Tibial artery (tissue), 4 donors: Measurements from ENCODE around the gene XPNPEP1.

ENCODE experiments used
- DNase-seq, 2 donors: peaks; one replicate each; pipeline ENCODE4 v3.0.0-alpha.2; 2019
- H3K27ac ChIP-seq, 2 donors: fragments of 200-600 bp; sonication (generic) in 1 of 2; 1 replicate in 1 of 2; 2 replicates in 1 of 2; pipeline ENCODE4 v1.5.1; 2018 to 2019; ENCODE audit warnings: mild to moderate bottlenecking in 1 of 2
- H3K27me3 ChIP-seq, 2 donors: fragments of 200-600 bp; sonication (generic) in 1 of 2; one replicate each; pipeline versions ENCODE4 v1.5.1 to v1.6.0; 2016 to 2019
- H3K36me3 ChIP-seq, 3 donors: fragments of 200-600 bp; sonication (generic) in 2 of 3; one replicate each; pipeline ENCODE4 v1.5.1; 2016 to 2019; ENCODE audit warnings: mild to moderate bottlenecking in 2 of 3
- H3K4me1 ChIP-seq, 4 donors: fragments of 200-600 bp; sonication (generic) in 2 of 4; 1 replicate in 3 of 4; 2 replicates in 1 of 4; pipeline ENCODE4 v1.5.1; 2016 to 2019
- H3K4me3 ChIP-seq, 2 donors: fragments of 200-600 bp; sonication (generic) in 1 of 2; 1 replicate in 1 of 2; 2 replicates in 1 of 2; pipeline ENCODE4 v1.5.1; 2018 to 2019; ENCODE audit warnings: mild to moderate bottlenecking in 2 of 2
- H3K9me3 ChIP-seq, 3 donors: fragments of 200-600 bp; sonication (generic) in 1 of 3; one replicate each; pipeline ENCODE4 v1.5.1; 2016 to 2019
- intact Hi-C: fragments of 100-400 bp; cut with DNase I; formaldehyde crosslinking; loops from one replicate; pipeline ENCODE4 v1.15.0; 2023; ENCODE audit warnings: low total_unique reads
- TF ChIP-seq, protein P1 (sequence below), 2 experiments: fragments of 200-600 bp in 1 of 2; fragments of 450-650 bp in 1 of 2; IDR thresholded peaks; one replicate each; pipeline ENCODE4 v1.5.1; 2017 to 2019; ENCODE audit warnings: antibody characterized with exemption in 2 of 2, mild to moderate bottlenecking in 1 of 2, moderate library complexity in 1 of 2

Gene XPNPEP1

DNA sequence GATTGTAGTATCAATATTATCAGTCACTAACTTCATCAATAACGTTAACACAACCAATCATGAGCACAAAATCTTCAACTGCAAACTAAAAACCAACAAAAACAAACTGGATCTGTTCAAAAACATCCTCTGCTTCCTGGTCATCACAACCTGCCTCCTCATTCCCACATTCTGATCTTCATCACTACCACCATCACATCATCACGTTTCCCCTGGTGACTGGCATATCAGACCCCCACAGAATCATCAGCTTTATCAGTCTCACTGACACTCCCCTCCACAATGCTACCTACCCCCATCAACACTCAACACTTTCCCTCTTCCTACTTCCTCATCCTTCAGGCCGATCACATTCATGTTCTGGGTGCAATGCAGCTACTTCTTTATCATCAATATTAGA, 11.4 kb downstream of the XPNPEP1 start:
- intact Hi-C loops: no loop called here
- Histone ChIP-seq H3K36me3 (peaks cover 0 to 8% (median 5%) of the 10 kb centered on the region in 3 donors), H3K4me1 (peaks cover 0 to 35% (median 11%) of the 10 kb centered on the region in 4 donors), H3K27me3 (no peaks in the 10 kb centered on the region), H3K27ac (peak overlapping the region; percentile 3 to 46), H3K9me3 (no peaks in the 10 kb centered on the region), H3K4me3 (no peak overlapping the region)
- TF ChIP-seq, protein P1, sequence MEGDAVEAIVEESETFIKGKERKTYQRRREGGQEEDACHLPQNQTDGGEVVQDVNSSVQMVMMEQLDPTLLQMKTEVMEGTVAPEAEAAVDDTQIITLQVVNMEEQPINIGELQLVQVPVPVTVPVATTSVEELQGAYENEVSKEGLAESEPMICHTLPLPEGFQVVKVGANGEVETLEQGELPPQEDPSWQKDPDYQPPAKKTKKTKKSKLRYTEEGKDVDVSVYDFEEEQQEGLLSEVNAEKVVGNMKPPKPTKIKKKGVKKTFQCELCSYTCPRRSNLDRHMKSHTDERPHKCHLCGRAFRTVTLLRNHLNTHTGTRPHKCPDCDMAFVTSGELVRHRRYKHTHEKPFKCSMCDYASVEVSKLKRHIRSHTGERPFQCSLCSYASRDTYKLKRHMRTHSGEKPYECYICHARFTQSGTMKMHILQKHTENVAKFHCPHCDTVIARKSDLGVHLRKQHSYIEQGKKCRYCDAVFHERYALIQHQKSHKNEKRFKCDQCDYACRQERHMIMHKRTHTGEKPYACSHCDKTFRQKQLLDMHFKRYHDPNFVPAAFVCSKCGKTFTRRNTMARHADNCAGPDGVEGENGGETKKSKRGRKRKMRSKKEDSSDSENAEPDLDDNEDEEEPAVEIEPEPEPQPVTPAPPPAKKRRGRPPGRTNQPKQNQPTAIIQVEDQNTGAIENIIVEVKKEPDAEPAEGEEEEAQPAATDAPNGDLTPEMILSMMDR (IDR thresholded peaks at IDR 0.05): no peak
- no peak for DNase-seq

DNA sequence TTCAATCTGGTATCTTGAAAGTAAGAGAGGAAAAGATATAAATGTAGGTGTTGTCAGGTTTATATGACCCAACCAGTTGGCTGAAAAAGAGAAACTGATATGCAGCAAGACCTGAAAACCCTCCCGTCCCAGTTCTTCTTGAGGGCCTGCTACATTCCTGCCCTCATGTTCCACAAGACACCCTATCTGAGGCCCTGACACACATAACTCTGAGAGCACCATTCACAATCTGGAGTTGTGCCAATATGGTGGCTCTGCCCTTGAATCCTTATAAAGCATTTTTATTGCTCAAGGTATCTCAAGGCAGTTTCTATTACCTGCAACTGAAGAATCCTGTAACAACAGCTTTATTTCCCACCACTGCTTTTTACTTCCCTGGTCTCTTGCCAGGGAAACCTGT, 17.0 kb downstream of the XPNPEP1 start:
- Histone ChIP-seq H3K36me3 (peaks cover 5 to 19% (median 17%) of the 10 kb centered on the region in 3 donors), H3K27ac (no peak overlapping the region)
- intact Hi-C loops: no loop called here

DNA sequence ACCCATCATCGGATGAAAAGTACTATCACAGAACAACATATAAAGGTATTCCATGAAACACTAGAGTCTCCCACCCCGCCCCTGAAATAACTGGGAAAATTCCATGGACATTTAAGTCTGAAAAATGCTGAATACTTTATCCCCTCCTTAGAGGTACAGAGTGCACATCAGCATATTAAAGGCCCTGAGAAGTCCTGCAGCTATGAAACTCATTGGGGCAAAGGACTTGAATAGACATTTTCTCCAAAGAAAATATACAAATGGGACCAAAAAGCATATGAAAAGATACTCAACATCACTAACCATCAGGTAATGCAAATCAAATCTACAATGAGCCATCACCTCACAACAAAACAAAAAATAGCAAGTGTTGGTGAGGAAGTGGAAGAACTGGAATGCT, 18.9 kb downstream of the XPNPEP1 start:
- intact Hi-C loops: no loop called here
- TF ChIP-seq, protein P1 (IDR thresholded peaks at IDR 0.05): no peak
- H3K4me1 ChIP-seq: peaks cover 0 to 32% (median 26%) of the 10 kb centered on the region in 4 donors
- no peak overlapping the region for H3K4me3 ChIP-seq
- H3K27ac ChIP-seq: no peak overlapping the region
- no peaks in the 10 kb centered on the region for H3K27me3 ChIP-seq
- H3K9me3 ChIP-seq: no peaks in the 10 kb centered on the region
- no peak for DNase-seq
- H3K36me3 ChIP-seq: peaks cover 5 to 19% (median 17%) of the 10 kb centered on the region in 3 donors

More for the DNA sequence above, 17.0 kb downstream of the XPNPEP1 start:
- TF ChIP-seq, protein P1 (IDR thresholded peaks at IDR 0.05): no peak
- H3K9me3 ChIP-seq: no peaks in the 10 kb centered on the region
- H3K4me1 ChIP-seq: peaks cover 0 to 17% (median 12%) of the 10 kb centered on the region in 4 donors
- H3K4me3 ChIP-seq: no peak overlapping the region
- no peak for DNase-seq
- no peaks in the 10 kb centered on the region for H3K27me3 ChIP-seq

DNA sequence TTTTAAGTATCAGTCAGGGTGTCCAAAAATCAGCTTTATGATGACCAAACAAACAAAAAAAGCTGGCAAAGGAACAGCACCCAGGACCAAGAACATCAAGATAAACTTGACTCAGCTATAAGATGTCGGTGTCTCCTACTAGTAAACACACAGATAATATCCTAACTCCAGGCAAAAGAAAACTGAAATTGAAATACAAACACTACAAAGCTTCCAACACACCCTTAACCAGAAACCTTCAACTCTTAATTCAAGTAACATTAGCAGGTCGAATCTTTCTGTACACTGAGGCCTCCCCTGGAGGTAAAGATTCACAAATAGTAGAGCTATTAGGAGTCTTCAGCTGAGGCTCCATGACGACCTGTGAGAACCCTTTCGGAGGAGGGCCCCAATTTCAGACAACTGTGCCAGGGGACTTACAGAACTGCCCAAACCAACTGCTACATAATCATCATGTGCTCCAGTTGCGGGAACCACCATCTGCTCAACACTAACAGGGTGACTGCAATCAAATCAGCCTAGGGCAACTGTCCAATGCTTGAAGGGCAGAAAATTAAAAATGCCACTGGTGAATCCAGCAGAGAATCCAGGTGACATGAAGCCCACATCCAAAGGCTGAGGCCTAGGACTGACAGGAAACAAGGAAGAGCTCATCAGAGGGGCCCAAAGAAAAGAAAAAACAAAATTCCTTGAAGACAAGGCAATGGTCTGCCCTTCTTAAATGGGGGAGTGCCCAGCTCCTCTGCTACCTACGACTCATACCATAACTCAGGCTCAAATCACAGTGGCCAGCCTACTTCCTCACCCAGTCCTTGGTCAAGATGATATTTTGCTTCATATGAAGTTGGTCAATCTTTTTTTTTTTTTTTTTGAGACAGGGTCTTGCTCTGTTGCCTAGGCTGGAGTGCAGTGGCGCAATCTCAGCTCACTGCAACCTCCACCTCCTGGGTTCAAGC, 20.0 kb downstream of the XPNPEP1 start:
- Histone ChIP-seq H3K27me3 (no peaks in the 10 kb centered on the region), H3K4me1 (peaks cover 0 to 43% (median 36%) of the 10 kb centered on the region in 4 donors), H3K4me3 (no peak overlapping the region), H3K27ac (peak overlapping the region; percentile 6 to 59), H3K9me3 (no peaks in the 10 kb centered on the region), H3K36me3 (peaks cover 5 to 19% (median 17%) of the 10 kb centered on the region in 3 donors)
- TF ChIP-seq, protein P1 (IDR thresholded peaks at IDR 0.05): no peak
- intact Hi-C loops: no loop called here
- DNase-seq: no peak

DNA sequence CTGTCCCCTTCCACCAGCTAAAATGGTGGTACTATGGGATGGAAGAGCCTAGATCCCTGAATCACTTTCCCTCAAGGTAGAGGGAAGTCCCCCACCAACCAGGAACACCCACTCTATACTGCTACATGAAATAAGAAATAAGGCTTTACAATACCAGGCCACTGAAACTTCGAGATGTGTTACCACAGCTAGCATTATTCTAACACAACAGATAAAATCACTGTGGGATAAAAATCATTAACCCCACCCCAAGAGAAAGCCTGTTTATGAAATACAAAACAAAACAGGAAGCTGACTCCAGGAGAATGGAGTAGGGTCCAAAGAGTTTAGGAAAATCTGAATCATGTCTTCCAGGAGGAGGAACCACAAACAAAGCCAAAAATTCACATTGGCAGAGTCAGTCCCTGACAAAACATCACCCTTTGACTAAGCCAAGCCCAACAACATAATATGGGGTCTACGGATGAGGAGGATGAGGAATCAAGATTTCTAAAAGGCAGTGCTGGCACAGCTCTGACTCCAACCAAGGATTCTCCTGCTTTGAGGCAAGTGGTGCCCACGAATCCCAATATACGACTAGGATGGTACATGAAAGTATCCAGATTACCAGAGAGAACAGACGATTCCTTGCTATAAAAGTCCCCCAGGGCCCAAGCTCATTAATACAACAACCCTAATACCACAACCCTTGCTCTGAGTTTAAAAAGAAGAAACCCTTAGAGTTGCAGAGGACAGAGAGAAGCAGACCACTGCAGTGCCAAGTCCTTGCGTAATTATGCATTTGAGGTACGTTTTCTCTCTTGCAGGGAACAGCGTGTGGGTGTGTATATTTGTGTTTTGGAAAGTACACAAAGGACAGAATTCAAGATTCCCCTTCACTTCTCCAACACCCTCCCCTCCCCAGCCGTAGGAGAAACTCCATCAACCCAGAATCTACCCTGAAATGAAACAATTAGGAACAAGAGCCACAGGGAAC, 23.7 kb downstream of the XPNPEP1 start:
- peak overlapping the region in 1 of 2 donors; percentile 7 for H3K4me3 ChIP-seq
- H3K9me3 ChIP-seq: no peaks in the 10 kb centered on the region
- DNase-seq: peak in 1 of 2 donors; percentile 71
- peak overlapping the region; percentile 84 to 85 for H3K27ac ChIP-seq
- no peaks in the 10 kb centered on the region for H3K27me3 ChIP-seq
- H3K36me3 ChIP-seq: no peaks in the 10 kb centered on the region
- intact Hi-C loops: loop anchor here (5.0 kb wide), 2 partner anchors 113 to 313 kb away; no protein-coding TSS in a partner anchor
- TF ChIP-seq, protein P1 (IDR thresholded peaks at IDR 0.05): no peak
- H3K4me1 ChIP-seq: peaks cover 0 to 80% (median 66%) of the 10 kb centered on the region in 4 donors
